ENCODE measurements around the gene MDK. TPM values are rescaled to one million over a fixed set of nuclear protein-coding genes. Genes with fewer than 3 reads are reported as not detected.

The MDK gene
- total and polyA plus RNA-seq, 2 of the 13 experiments (the other 11 are each of a cell fraction or from before 2014, with no cell fraction given), result 312 to 407 TPM

GRCh38 chr11:46360878-46361277 is 20.6 kb upstream of the MDK start:
- ChIA-PET CTCF (ENCODE audit: low intra/inter-chr PET ratio, low total read pairs) (no interaction called here), POLR2A (interaction anchor here (1.1 kb wide), 1 partner anchor 117 kb away, joined by 3 read pairs; no protein-coding TSS in a partner anchor)
- WGBS (ENCODE audit: low lambda C conversion rate), result 91% methylated on average over 6 of the region's 7 CpGs
- in situ Hi-C loops (cut with HindIII; ENCODE audit: extremely low pct_ligation_motif_present, low pct_unique_long_range_greater_than_20kb) (no loop called here), intact Hi-C loops (cut with micrococcal nuclease; ENCODE audit: unreplicated experiment) (no loop called here)
- Histone ChIP-seq H3K9me3 (ENCODE audit: low read length) (no peaks in the 10 kb centered on the region), H3K4me2 (ENCODE audit: low read depth, low read length) (no peak overlapping the region), H3K79me2 (ENCODE audit: insufficient read depth, low read length) (no peaks in the 10 kb centered on the region), H4K20me1 (ENCODE audit: insufficient read depth, low read length) (no peaks in the 10 kb centered on the region), H3K27me3 (ENCODE audit: control insufficient read depth in 1 of 2, insufficient read depth in 2 of 2, low read length in 2 of 2) (no peaks in the 10 kb centered on the region), H3K4me3 (replicated peaks in 1 of 3; ENCODE audit: insufficient read depth in 1 of 3, low read depth in 2 of 3, low read length in 3 of 3) (no peak overlapping the region), H3K9ac (ENCODE audit: insufficient read depth, low read depth, low read length) (no peak overlapping the region), H3K27ac (ENCODE audit: extremely low read length, insufficient read depth, low read length) (no peak overlapping the region), H3K36me3 (replicated peaks in 1 of 2; ENCODE audit: control insufficient read depth in 1 of 2, insufficient read depth in 2 of 2, low read length in 2 of 2) (0 out of 5 replicates have a peak, but pooled peaks cover 0 to 7% of the 10 kb centered on the region in 2 experiments), H2AFZ (ENCODE audit: low read length) (no peak overlapping the region), H3K4me1 (ENCODE audit: insufficient read depth, low read length) (peaks cover 15% of the 10 kb centered on the region)
- TF ChIP-seq RERE (CRISPR knock-in tag; IDR thresholded peaks at IDR 0.05; ENCODE audit: low read depth) (no peak), TP53 (CRISPR knock-in tag; conservative IDR thresholded peaks at IDR 0.05) (no peak), PPARG (CRISPR knock-in tag; conservative IDR thresholded peaks at IDR 0.05) (no peak), ATAD3A (CRISPR knock-in tag; IDR thresholded peaks at IDR 0.05) (no peak), ARNT (IDR thresholded peaks at IDR 0.05) (no peak), PREB (CRISPR knock-in tag; IDR thresholded peaks at IDR 0.05) (no peak), ETV5 (CRISPR knock-in tag; IDR thresholded peaks at IDR 0.05; ENCODE audit: borderline replicate concordance) (no peak), BATF2 (CRISPR knock-in tag; IDR thresholded peaks at IDR 0.05) (no peak), GTF3A (CRISPR knock-in tag; conservative IDR thresholded peaks at IDR 0.05) (no peak)
- no peak for ATAC-seq
- no peak for FAIRE-seq
- DNase-seq (ENCODE audit: low spot score), result no peak
- no TSS peak for BruUV-seq (replicated peaks)

Measured in HepG2 (cell line).